ENCODE measurements around the gene TRIM33. TPM values are rescaled to one million over a fixed set of nuclear protein-coding genes. Genes with fewer than 3 reads are reported as not detected.
"Not testable (repeated sequence)": the region's sequence is repeated elsewhere in the genome, so short reads cannot be mapped to it uniquely, and the experiment has no call there.

Gene TRIM33
- total RNA-seq, 1 experiment from 2014 or later, result 78.9 TPM

DNA sequence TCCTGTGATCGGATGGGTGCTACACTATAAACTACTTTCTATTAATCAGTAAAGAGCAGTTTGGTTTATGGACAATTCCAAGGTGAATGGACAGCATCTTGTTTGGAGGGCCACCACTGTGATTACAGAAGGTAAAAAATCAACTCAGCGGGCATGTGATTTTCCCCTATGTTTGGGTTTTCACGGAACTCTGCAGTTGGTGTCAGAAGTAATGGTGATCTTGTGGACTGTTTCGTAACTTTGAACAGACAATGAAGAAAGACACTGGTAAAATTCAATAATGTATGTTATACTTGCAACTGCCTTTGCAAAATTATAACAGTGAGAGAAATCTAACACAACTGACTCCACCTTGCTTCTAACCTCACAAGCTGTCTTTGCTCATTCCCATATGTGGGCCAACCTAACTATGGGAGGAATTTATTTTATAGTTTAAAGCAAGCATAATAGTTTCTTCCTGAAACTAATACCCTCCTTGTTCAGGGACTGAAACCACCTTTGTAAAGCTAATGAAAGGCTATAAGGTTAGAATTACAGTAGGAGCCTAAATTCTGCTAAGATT, 53.2 kb downstream of the TRIM33 start:
- no peak overlapping the region for H3K27ac ChIP-seq (ENCODE audit: low read length)
- H3K79me2 ChIP-seq (ENCODE audit: low read length), result peaks cover 92% of the 10 kb centered on the region
- no peaks in the 10 kb centered on the region for H3K4me1 ChIP-seq (ENCODE audit: low read length)
- H4K20me1 ChIP-seq (ENCODE audit: insufficient read depth, low read depth, low read length), result no peaks in the 10 kb centered on the region
- no peak overlapping the region for H3K4me3 ChIP-seq (ENCODE audit: low read length)
- peaks cover 50% of the 10 kb centered on the region for H3K36me3 ChIP-seq (ENCODE audit: insufficient read depth, low read length)
- DNase-seq, result no peak
- no peaks in the 10 kb centered on the region for H3K27me3 ChIP-seq (ENCODE audit: low read length)
- no peaks in the 10 kb centered on the region for H3K9me3 ChIP-seq (ENCODE audit: low read length)
- H3K9me2 ChIP-seq (replicated peaks; ENCODE audit: insufficient read depth, low read length), result no peaks in the 10 kb centered on the region
- no peak overlapping the region for H3K4me2 ChIP-seq (ENCODE audit: low read depth, low read length, poor library complexity, severe bottlenecking)
- no peak overlapping the region for H3K9ac ChIP-seq (ENCODE audit: low read length)
- H2AFZ ChIP-seq (ENCODE audit: low read length), result no peak overlapping the region

DNA sequence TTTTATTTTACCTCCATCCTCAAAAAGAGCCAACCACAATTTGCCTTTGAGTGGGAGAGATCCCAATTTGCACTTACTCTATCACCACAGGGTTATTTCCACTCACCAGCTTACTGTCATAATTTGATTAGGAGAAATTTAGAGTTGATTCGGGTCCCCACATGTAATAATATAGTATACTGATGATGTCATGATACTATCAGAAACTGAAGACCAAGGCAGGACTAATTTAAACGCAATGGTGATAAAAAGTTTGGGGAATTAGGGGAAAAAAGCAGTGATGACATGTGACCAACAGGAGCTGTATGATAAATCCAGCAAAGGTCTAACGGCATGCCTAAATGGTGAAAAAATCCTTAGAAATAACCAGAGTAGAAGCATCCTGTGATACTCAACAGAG, 54.4 kb downstream of the TRIM33 start:
- Histone ChIP-seq H3K4me3 (ENCODE audit: low read length) (no peak overlapping the region), H3K27me3 (ENCODE audit: low read length) (no peaks in the 10 kb centered on the region), H2AFZ (ENCODE audit: low read length) (no peak overlapping the region), H4K20me1 (ENCODE audit: insufficient read depth, low read depth, low read length) (no peaks in the 10 kb centered on the region), H3K4me1 (ENCODE audit: low read length) (no peaks in the 10 kb centered on the region), H3K9ac (ENCODE audit: low read length) (no peak overlapping the region), H3K79me2 (ENCODE audit: low read length) (peaks cover 82% of the 10 kb centered on the region), H3K9me3 (ENCODE audit: low read length) (no peaks in the 10 kb centered on the region), H3K9me2 (replicated peaks; ENCODE audit: insufficient read depth, low read length) (no peaks in the 10 kb centered on the region), H3K27ac (ENCODE audit: low read length) (no peak overlapping the region), H3K36me3 (ENCODE audit: insufficient read depth, low read length) (peaks cover 40% of the 10 kb centered on the region), H3K4me2 (ENCODE audit: low read depth, low read length, poor library complexity, severe bottlenecking) (no peak overlapping the region)
- DNase-seq, result no peak

DNA sequence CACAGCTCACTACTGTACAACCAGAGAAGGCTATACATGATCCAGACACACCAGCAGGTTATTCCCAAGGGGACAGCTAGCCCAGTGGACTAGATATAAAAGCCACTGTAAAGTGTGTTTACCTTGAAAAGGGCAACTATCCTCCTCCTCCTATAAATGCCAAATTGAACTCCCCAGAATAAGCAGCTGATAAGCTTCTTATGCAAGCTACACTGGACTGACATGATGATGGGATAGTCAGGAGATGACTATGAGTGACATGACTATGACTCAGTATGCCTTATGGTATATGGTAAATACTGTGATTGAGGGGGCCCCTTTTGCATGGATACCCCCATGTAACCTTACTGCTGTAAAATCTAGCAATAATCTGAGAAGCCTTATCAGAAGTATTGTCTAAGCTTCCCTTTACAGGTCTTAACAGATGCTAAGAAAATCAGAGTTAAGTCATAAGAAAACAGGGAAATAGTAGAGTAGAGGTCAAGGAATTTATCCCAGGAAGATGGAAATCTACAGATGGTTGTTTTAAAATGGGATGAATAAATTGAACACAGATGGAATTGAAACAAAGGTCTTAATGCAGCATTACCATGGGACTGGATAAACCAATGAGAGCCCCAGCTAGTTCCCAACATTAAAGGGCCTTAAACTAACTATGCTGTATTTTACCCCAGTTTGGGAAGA, 55.8 kb downstream of the TRIM33 start:
- Histone ChIP-seq H3K4me3 (ENCODE audit: low read length) (no peak overlapping the region), H3K9me3 (ENCODE audit: low read length) (no peaks in the 10 kb centered on the region), H3K9me2 (replicated peaks; ENCODE audit: insufficient read depth, low read length) (no peaks in the 10 kb centered on the region), H3K4me1 (ENCODE audit: low read length) (no peaks in the 10 kb centered on the region), H4K20me1 (ENCODE audit: insufficient read depth, low read depth, low read length) (no peaks in the 10 kb centered on the region), H3K36me3 (ENCODE audit: insufficient read depth, low read length) (peaks cover 31% of the 10 kb centered on the region), H3K79me2 (ENCODE audit: low read length) (peaks cover 82% of the 10 kb centered on the region), H3K27ac (ENCODE audit: low read length) (no peak overlapping the region), H3K4me2 (ENCODE audit: low read depth, low read length, poor library complexity, severe bottlenecking) (no peak overlapping the region), H3K27me3 (ENCODE audit: low read length) (no peaks in the 10 kb centered on the region), H3K9ac (ENCODE audit: low read length) (no peak overlapping the region), H2AFZ (ENCODE audit: low read length) (no peak overlapping the region)
- no peak for DNase-seq

DNA sequence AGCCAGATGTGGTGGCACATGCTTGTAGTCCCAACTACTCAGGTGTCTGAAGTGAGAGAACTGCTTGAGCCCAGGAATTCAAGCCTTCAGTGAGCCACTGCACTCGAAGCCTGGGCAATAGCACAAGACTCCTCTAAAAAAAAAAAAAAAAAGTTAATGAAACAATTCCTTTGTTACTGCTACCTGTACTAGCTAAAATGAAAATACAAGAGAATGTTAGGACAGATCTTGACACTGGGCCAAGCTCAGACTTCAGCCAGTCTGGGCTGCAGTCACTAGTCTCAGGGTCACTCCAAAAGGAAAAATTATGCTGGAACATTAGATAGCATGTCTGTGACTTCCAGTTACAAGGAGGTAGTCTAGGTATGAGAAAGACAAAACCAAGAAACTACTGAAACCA, 56.5 kb downstream of the TRIM33 start:
- Histone ChIP-seq H3K4me3 (ENCODE audit: low read length) (no peak overlapping the region), H3K9me3 (ENCODE audit: low read length) (no peaks in the 10 kb centered on the region), H3K27me3 (ENCODE audit: low read length) (no peaks in the 10 kb centered on the region), H3K9me2 (replicated peaks; ENCODE audit: insufficient read depth, low read length) (no peaks in the 10 kb centered on the region), H3K27ac (ENCODE audit: low read length) (no peak overlapping the region), H3K9ac (ENCODE audit: low read length) (no peak overlapping the region), H3K4me2 (ENCODE audit: low read depth, low read length, poor library complexity, severe bottlenecking) (no peak overlapping the region), H3K4me1 (ENCODE audit: low read length) (no peaks in the 10 kb centered on the region), H4K20me1 (ENCODE audit: insufficient read depth, low read depth, low read length) (no peaks in the 10 kb centered on the region), H2AFZ (ENCODE audit: low read length) (no peak overlapping the region), H3K36me3 (ENCODE audit: insufficient read depth, low read length) (peaks cover 26% of the 10 kb centered on the region; the same call in 1 of the 2 replicates), H3K79me2 (ENCODE audit: low read length) (peaks cover 80% of the 10 kb centered on the region)
- DNase-seq, result no peak

DNA sequence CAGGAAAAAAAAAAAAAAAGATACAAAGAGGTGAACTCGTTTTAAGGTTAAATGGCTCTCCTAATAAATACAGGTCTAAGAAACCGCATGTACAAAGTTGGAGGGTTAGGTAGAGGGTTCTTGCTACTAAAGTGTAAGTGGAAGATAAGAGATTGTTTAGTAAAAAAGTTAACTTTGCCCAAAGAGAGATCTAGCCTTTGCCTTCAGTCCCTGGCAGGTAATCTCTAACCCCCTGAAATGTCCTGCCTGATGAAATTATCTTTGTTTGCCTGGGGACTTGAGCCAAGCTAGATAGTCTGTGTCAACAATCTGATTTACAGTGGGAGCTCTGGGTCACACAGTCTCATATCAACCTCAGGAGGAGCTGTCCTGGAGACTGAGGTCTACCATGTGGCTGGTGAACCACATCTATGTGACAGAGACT, 57.6 kb downstream of the TRIM33 start:
- Histone ChIP-seq H3K9ac (ENCODE audit: low read length) (no peak overlapping the region), H3K4me1 (ENCODE audit: low read length) (no peaks in the 10 kb centered on the region), H2AFZ (ENCODE audit: low read length) (no peak overlapping the region), H3K79me2 (ENCODE audit: low read length) (peaks cover 77% of the 10 kb centered on the region), H3K4me3 (ENCODE audit: low read length) (no peak overlapping the region), H3K36me3 (ENCODE audit: insufficient read depth, low read length) (peaks cover 20% of the 10 kb centered on the region; the same call in 1 of the 2 replicates), H3K9me2 (replicated peaks; ENCODE audit: insufficient read depth, low read length) (no peaks in the 10 kb centered on the region), H4K20me1 (ENCODE audit: insufficient read depth, low read depth, low read length) (no peaks in the 10 kb centered on the region), H3K27ac (ENCODE audit: low read length) (no peak overlapping the region), H3K4me2 (ENCODE audit: low read depth, low read length, poor library complexity, severe bottlenecking) (no peak overlapping the region), H3K9me3 (ENCODE audit: low read length) (no peaks in the 10 kb centered on the region), H3K27me3 (ENCODE audit: low read length) (no peaks in the 10 kb centered on the region)
- no peak for DNase-seq

DNA sequence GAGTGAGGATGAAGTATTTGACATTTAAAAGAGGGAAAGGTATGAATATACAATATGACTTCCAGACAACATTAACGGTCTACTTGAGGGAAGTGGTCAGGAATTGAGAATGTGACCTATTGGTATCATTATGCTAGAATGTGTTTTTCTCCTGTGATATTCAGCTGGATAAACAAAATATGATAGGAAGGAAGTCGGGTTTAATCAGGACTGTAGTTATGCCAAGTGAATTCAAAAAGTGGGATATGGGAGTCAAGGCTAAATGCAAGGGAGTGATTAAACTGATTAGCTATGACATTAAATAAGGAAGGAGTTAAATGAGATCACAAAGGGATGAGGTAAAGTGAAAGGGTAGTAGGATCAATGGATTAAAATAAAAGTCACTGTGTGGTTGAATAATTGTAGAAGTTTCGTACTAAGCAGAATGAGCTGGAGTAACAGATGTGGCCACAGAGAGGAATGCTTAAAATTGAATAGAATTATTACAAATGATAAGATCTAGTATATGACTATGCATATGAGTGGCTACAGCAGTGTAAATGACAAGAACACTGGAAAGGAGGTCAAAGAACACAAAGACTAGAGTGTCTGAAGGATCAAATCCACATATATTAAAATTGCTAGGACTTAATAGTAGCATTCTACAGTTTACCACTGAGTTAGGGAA, 62.5 kb downstream of the TRIM33 start:
- peaks cover 76% of the 10 kb centered on the region for H3K79me2 ChIP-seq (ENCODE audit: low read length)
- H3K9me3 ChIP-seq (ENCODE audit: low read length), result no peaks in the 10 kb centered on the region
- no peak overlapping the region for H3K9ac ChIP-seq (ENCODE audit: low read length)
- no peak overlapping the region for H3K27ac ChIP-seq (ENCODE audit: low read length)
- no peak overlapping the region for H2AFZ ChIP-seq (ENCODE audit: low read length)
- DNase-seq, result no peak
- no peaks in the 10 kb centered on the region for H3K4me1 ChIP-seq (ENCODE audit: low read length)
- H4K20me1 ChIP-seq (ENCODE audit: insufficient read depth, low read depth, low read length), result no peaks in the 10 kb centered on the region
- no peaks in the 10 kb centered on the region for H3K27me3 ChIP-seq (ENCODE audit: low read length)
- H3K9me2 ChIP-seq (replicated peaks; ENCODE audit: insufficient read depth, low read length), result no peaks in the 10 kb centered on the region
- peaks cover 17% of the 10 kb centered on the region for H3K36me3 ChIP-seq (ENCODE audit: insufficient read depth, low read length)
- no peak overlapping the region for H3K4me2 ChIP-seq (ENCODE audit: low read depth, low read length, poor library complexity, severe bottlenecking)
- no peak overlapping the region for H3K4me3 ChIP-seq (ENCODE audit: low read length)

DNA sequence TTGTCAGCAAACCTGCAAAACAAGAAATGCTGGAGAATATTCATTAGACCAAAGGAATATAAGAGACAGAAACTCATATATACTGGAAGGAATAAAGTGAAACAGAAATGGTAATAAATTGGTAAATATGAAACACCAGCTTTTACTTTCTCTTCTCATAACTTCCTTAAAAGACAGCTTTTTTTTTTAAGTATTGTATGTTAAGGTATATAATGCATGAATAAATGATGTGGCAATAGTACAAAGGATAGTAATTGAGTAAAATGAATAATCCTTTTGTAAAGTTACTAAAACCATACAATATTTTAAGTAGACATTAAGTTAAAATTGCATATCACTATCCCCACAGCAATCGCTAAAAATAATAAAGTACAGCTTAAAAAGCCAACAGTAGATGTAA, 64.8 kb downstream of the TRIM33 start:
- Histone ChIP-seq H2AFZ (ENCODE audit: low read length) (no peak overlapping the region), H3K4me1 (ENCODE audit: low read length) (peaks cover 8% of the 10 kb centered on the region), H3K9me3 (ENCODE audit: low read length) (no peaks in the 10 kb centered on the region), H4K20me1 (ENCODE audit: insufficient read depth, low read depth, low read length) (no peaks in the 10 kb centered on the region), H3K9me2 (replicated peaks; ENCODE audit: insufficient read depth, low read length) (no peaks in the 10 kb centered on the region), H3K79me2 (ENCODE audit: low read length) (peaks cover 82% of the 10 kb centered on the region), H3K27me3 (ENCODE audit: low read length) (no peaks in the 10 kb centered on the region), H3K4me3 (ENCODE audit: low read length) (no peak overlapping the region), H3K36me3 (ENCODE audit: insufficient read depth, low read length) (peaks cover 16% of the 10 kb centered on the region), H3K9ac (ENCODE audit: low read length) (no peak overlapping the region), H3K4me2 (ENCODE audit: low read depth, low read length, poor library complexity, severe bottlenecking) (no peak overlapping the region), H3K27ac (ENCODE audit: low read length) (no peak overlapping the region)
- DNase-seq, result no peak

DNA sequence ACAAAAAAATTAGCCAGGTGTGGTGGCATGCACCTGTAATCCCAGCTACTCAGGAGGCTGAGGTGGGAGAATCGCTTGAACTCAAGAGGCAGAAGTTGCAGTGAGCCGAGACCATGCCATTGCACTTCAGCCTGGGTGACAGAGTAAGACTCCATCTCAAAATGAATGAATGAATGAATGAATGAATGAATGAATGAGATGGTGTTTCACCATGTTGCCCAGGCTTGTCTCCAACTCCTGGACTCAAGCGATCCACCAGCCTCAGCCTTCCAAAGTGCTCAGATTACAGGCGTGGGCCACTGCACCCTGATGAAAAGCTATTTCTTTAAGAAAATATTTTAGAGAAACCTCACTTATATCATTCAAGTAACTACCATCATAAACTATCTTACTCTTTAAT, 67.8 kb downstream of the TRIM33 start:
- not testable (repeated sequence) for DNase-seq; H4K20me1 ChIP-seq (ENCODE audit: insufficient read depth, low read depth, low read length); H3K4me3 ChIP-seq (ENCODE audit: low read length); H3K4me2 ChIP-seq (ENCODE audit: low read depth, low read length, poor library complexity, severe bottlenecking); H3K27ac ChIP-seq (ENCODE audit: low read length); H2AFZ ChIP-seq (ENCODE audit: low read length); H3K4me1 ChIP-seq (ENCODE audit: low read length); H3K27me3 ChIP-seq (ENCODE audit: low read length); H3K9me2 ChIP-seq (replicated peaks; ENCODE audit: insufficient read depth, low read length); H3K9ac ChIP-seq (ENCODE audit: low read length); H3K9me3 ChIP-seq (ENCODE audit: low read length)
- peaks cover 16% of the 10 kb centered on the region for H3K36me3 ChIP-seq (ENCODE audit: insufficient read depth, low read length)
- peaks cover 89% of the 10 kb centered on the region for H3K79me2 ChIP-seq (ENCODE audit: low read length)

Data from Karpas-422 (cell line).